H9 (cell line): ENCODE data around the gene INSC. TPM values are rescaled to one million over a fixed set of nuclear protein-coding genes. Genes with fewer than 3 reads are reported as not detected.

Source experiments
- DNase-seq: peaks from one replicate; pipeline ENCODE4 v3.0.0-alpha.2; 2017
- H2AFZ ChIP-seq: one replicate; pipeline ENCODE4 v1.6.1; 2013; ENCODE audit warnings: mild to moderate bottlenecking, low read length, control low read depth, moderate library complexity
- H2AK5ac ChIP-seq: 2 replicates; pipeline ENCODE4 v1.6.1; 2013; ENCODE audit warnings: low read length, control low read depth, mixed read lengths; ENCODE audit not compliant: insufficient read length
- H2BK120ac ChIP-seq: one replicate; pipeline ENCODE4 v1.6.1; 2013; ENCODE audit warnings: low read depth, mild to moderate bottlenecking, low read length, control low read depth, inconsistent platforms; ENCODE audit not compliant: poor library complexity, severe bottlenecking
- H2BK12ac ChIP-seq: 2 replicates; pipeline ENCODE4 v1.6.1; 2013; ENCODE audit warnings: low read length, control low read depth, mixed read lengths, low read depth; ENCODE audit not compliant: insufficient read length
- H2BK15ac ChIP-seq: 2 replicates; pipeline ENCODE4 v1.6.1; 2013; ENCODE audit warnings: low read depth, low read length, control low read depth
- H2BK20ac ChIP-seq: one replicate; pipeline ENCODE4 v1.6.1; 2013; ENCODE audit warnings: low read depth, mild to moderate bottlenecking, low read length, control low read depth, inconsistent platforms; ENCODE audit not compliant: poor library complexity, severe bottlenecking
- H2BK5ac ChIP-seq: 2 replicates; pipeline ENCODE4 v1.6.1; 2013; ENCODE audit warnings: low read length, control low read depth, mixed read lengths; ENCODE audit not compliant: insufficient read length
- H3K14ac ChIP-seq: 2 replicates; pipeline ENCODE4 v1.6.1; 2013; ENCODE audit warnings: low read length, control low read depth; ENCODE audit not compliant: insufficient read depth
- H3K18ac ChIP-seq: 2 replicates; pipeline ENCODE4 v1.6.1; 2013; ENCODE audit warnings: low read depth, mild to moderate bottlenecking, mixed read lengths, low read length, control low read depth; ENCODE audit not compliant: insufficient read length
- H3K23ac ChIP-seq: 2 replicates; pipeline ENCODE4 v1.6.1; 2013; ENCODE audit warnings: low read length, control low read depth, mixed read lengths, low read depth; ENCODE audit not compliant: insufficient read length
- H3K23me2 ChIP-seq: 2 replicates; pipeline ENCODE4 v1.6.1; 2013; ENCODE audit warnings: low read depth, mild to moderate bottlenecking, mixed read lengths, low read length, control low read depth; ENCODE audit not compliant: insufficient read length, poor library complexity, severe bottlenecking
- H3K27ac ChIP-seq: 2 replicates; pipeline ENCODE4 v1.5.1; 2013; ENCODE audit warnings: low read length, control low read depth, mixed read lengths, low read depth; ENCODE audit not compliant: insufficient read length
- H3K27me3 ChIP-seq: 2 replicates; pipeline ENCODE4 v1.6.1; 2013; ENCODE audit warnings: low read length, control low read depth, inconsistent platforms; ENCODE audit not compliant: insufficient read depth
- H3K4ac ChIP-seq: 2 replicates; pipeline ENCODE4 v1.6.1; 2013; ENCODE audit warnings: low read depth, mild to moderate bottlenecking, control low read depth, inconsistent platforms, low read length, moderate library complexity
- H3K4me1 ChIP-seq: 2 replicates; pipeline ENCODE4 v1.6.1; 2013; ENCODE audit warnings: low read length, control low read depth, inconsistent platforms; ENCODE audit not compliant: insufficient read depth
- H3K4me2 ChIP-seq: 2 replicates; pipeline ENCODE4 v1.6.1; 2013; ENCODE audit warnings: low read length, control low read depth, mixed read lengths; ENCODE audit not compliant: insufficient read length, insufficient read depth
- H3K56ac ChIP-seq: 2 replicates; pipeline ENCODE4 v1.6.1; 2013; ENCODE audit warnings: low read depth, mild to moderate bottlenecking, mixed read lengths, low read length, control low read depth; ENCODE audit not compliant: insufficient read length
- H3K79me1 ChIP-seq: 2 replicates; pipeline ENCODE4 v1.6.1; 2013; ENCODE audit warnings: low read depth, mild to moderate bottlenecking, moderate library complexity, low read length, control low read depth, inconsistent platforms; ENCODE audit not compliant: insufficient read depth, poor library complexity, severe bottlenecking
- H3K79me2 ChIP-seq: 2 replicates; pipeline ENCODE4 v1.6.1; 2013; ENCODE audit warnings: low read length, control low read depth, inconsistent platforms; ENCODE audit not compliant: insufficient read depth
- H3K9ac ChIP-seq: 2 replicates; pipeline ENCODE4 v1.6.1; 2013; ENCODE audit warnings: low read length, control low read depth, mixed read lengths; ENCODE audit not compliant: insufficient read length; ENCODE audit errors: extremely low read depth
- H3K9me3 ChIP-seq: one replicate; pipeline ENCODE4 v1.6.1; 2013; ENCODE audit warnings: low read depth, low read length, inconsistent platforms; ENCODE audit not compliant: control insufficient read depth
- H3T11ph ChIP-seq: one replicate; pipeline ENCODE4 v1.6.1; 2013; ENCODE audit warnings: mild to moderate bottlenecking, low read length, control low read depth, inconsistent platforms
- H4K20me1 ChIP-seq: one replicate; pipeline ENCODE4 v1.6.1; 2013; ENCODE audit not compliant: control insufficient read depth, insufficient read length, insufficient read depth
- H4K5ac ChIP-seq: 2 replicates; pipeline ENCODE4 v1.6.1; 2013; ENCODE audit warnings: low read depth, mild to moderate bottlenecking, mixed read lengths, low read length, control low read depth; ENCODE audit not compliant: insufficient read length
- H4K8ac ChIP-seq: replicated peaks from 2 replicates; pipeline ENCODE4 v1.6.1; 2013; ENCODE audit warnings: low read length, control low read depth, mixed read lengths, low read depth; ENCODE audit not compliant: insufficient read length
- H4K91ac ChIP-seq: 2 replicates; pipeline ENCODE4 v1.6.1; 2013; ENCODE audit warnings: low read depth, mild to moderate bottlenecking, moderate library complexity, mixed read lengths, low read length, control low read depth; ENCODE audit not compliant: insufficient read length
- H3K27ac Mint-ChIP-seq, 3 experiments: 2 replicates in 2 of 3; 3 replicates in 1 of 3; pipeline ENCODE4 v1.8.0; 2020 to 2021; ENCODE audit warnings: mixed read lengths in 3 of 3, mild to moderate bottlenecking in 1 of 3, moderate library complexity in 1 of 3
- H3K27me3 Mint-ChIP-seq: 2 replicates; pipeline ENCODE4 v1.8.0; 2021; ENCODE audit warnings: low read depth, mild to moderate bottlenecking, moderate library complexity, mixed read lengths
- H3K36me3 Mint-ChIP-seq, 3 experiments: 2 replicates in 2 of 3; 3 replicates in 1 of 3; pipeline ENCODE4 v1.8.0; 2020 to 2021; ENCODE audit warnings: low read depth in 3 of 3, mixed read lengths in 3 of 3; ENCODE audit not compliant: insufficient read depth in 1 of 3
- H3K4me1 Mint-ChIP-seq, 2 experiments: 2 replicates each; pipeline ENCODE4 v1.8.0; 2020; ENCODE audit warnings: mixed read lengths in 2 of 2
- H3K4me3 Mint-ChIP-seq, 2 experiments: 2 replicates in 1 of 2; 3 replicates in 1 of 2; pipeline ENCODE4 v1.8.0; 2020 to 2021; ENCODE audit warnings: mild to moderate bottlenecking in 2 of 2, mixed read lengths in 2 of 2, moderate library complexity in 1 of 2
- H3K9me3 Mint-ChIP-seq, 2 experiments: 2 replicates in 1 of 2; 3 replicates in 1 of 2; pipeline ENCODE4 v1.8.0; 2020; ENCODE audit warnings: mild to moderate bottlenecking in 2 of 2, mixed read lengths in 2 of 2, moderate library complexity in 1 of 2
- WGBS: extraction: QIAGEN DNeasy Blood & Tissue Kit; methylation state at CpG from one replicate; pipeline ENCODE4 v1.1.7; 2013; ENCODE audit warnings: missing lambda C conversion rate, low lambda C conversion rate, mixed read lengths; ENCODE audit not compliant: insufficient read length; ENCODE audit errors: extremely low coverage; 5-methylcytosine and 5-hydroxymethylcytosine counted together
- total RNA-seq: library from RNA; stranded (reverse); gene quantifications from 2 replicates; pipeline ENCODE4 v1.2.1, GENCODE V29; 2021
- TF ChIP-seq, protein P1 (sequence below): fragments of 200-600 bp; sonication (generic); conservative IDR thresholded peaks from 3 replicates; pipeline ENCODE4 v1.8.0; 2021; ENCODE audit warnings: antibody characterized with exemption, mild to moderate bottlenecking

Gene INSC
- total RNA-seq, 1 experiment from 2014 or later, result not detected

GRCh38 chr11:15169815-15170551 lies 55.3 kb downstream of the INSC start:
- WGBS, result no CpG with 5 or more reads among the region's 4 CpGs
- Histone ChIP-seq H4K20me1 (no peaks in the 10 kb centered on the region), H3K9ac (no peak overlapping the region), H4K91ac (no peak overlapping the region), H3K4me2 (no peak overlapping the region), H2BK12ac (no peak overlapping the region), H3K23ac (no peak overlapping the region), H2AFZ (no peak overlapping the region), H3K56ac (no peak overlapping the region), H3K27me3 (no peaks in the 10 kb centered on the region), H3K79me1 (no peaks in the 10 kb centered on the region), H2BK5ac (no peak overlapping the region), H3K9me3 (no peaks in the 10 kb centered on the region), H3K79me2 (no peaks in the 10 kb centered on the region), H4K5ac (no peak overlapping the region), H3K23me2 (no peaks in the 10 kb centered on the region), H2BK15ac (no peak overlapping the region), H3K14ac (no peak overlapping the region), H2BK120ac (no peak overlapping the region), H4K8ac (no peak overlapping the region), H2BK20ac (no peak overlapping the region), H2AK5ac (no peak overlapping the region), H3K4me1 (no peaks in the 10 kb centered on the region), H3T11ph (no peak overlapping the region), H3K27ac (no peak overlapping the region), H3K4ac (no peak overlapping the region), H3K18ac (no peak overlapping the region)
- no peaks in the 10 kb centered on the region for H3K36me3 Mint-ChIP-seq
- no peaks in the 10 kb centered on the region; the same call in 1 of the 2 replicates for H3K27me3 Mint-ChIP-seq
- no peaks in the 10 kb centered on the region for H3K9me3 Mint-ChIP-seq
- no peak overlapping the region for H3K4me3 Mint-ChIP-seq
- no peak for DNase-seq
- no peak overlapping the region for H3K27ac Mint-ChIP-seq
- H3K4me1 Mint-ChIP-seq, result no peaks in the 10 kb centered on the region
- TF ChIP-seq, protein P1, sequence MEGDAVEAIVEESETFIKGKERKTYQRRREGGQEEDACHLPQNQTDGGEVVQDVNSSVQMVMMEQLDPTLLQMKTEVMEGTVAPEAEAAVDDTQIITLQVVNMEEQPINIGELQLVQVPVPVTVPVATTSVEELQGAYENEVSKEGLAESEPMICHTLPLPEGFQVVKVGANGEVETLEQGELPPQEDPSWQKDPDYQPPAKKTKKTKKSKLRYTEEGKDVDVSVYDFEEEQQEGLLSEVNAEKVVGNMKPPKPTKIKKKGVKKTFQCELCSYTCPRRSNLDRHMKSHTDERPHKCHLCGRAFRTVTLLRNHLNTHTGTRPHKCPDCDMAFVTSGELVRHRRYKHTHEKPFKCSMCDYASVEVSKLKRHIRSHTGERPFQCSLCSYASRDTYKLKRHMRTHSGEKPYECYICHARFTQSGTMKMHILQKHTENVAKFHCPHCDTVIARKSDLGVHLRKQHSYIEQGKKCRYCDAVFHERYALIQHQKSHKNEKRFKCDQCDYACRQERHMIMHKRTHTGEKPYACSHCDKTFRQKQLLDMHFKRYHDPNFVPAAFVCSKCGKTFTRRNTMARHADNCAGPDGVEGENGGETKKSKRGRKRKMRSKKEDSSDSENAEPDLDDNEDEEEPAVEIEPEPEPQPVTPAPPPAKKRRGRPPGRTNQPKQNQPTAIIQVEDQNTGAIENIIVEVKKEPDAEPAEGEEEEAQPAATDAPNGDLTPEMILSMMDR, result no peak
